ENCODE results near the gene GPR35.
"Not testable (repeated sequence)": the region's sequence is repeated elsewhere in the genome, so short reads cannot be mapped to it uniquely, and the experiment has no call there.

The GPR35 gene

GRCh38 chr2:240643811-240644150, 18.5 kb downstream of the GPR35 start:
- DNase-seq = peak in 5 of 42 donors; percentile 1 to 8 (median 3)
- intact Hi-C loops (cut with DNase I) = no loop called here

DNA sequence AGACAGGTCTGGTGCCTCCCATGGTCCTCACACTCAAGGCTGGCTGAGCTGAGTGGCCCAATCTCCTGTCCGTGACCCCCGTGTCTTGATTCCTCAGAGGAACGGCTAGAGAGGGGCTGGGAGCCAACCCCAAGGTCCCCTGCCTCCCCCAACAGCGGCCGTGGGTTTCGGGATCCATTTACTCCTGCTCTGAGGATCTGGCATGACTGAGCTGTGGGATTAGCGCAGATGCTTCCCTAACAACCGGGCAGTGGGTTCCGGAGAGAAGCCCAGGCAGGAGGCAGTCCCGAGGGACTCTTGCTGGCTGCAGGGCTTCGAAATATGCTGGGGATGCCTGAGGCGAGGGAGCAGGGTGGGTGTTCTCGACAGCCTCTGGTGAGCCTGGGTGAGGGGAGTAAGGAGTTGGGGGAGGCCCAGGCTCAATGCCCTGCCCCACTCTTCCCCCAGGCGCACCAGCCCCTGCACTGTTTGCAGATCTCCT, 18.9 kb downstream of the GPR35 start:
- intact Hi-C loops (cut with DNase I) = no loop called here
- peak in 10 of 42 donors; percentile 1 to 29 (median 7) for DNase-seq

- intact Hi-C loops (cut with DNase I) = no loop called here
- DNase-seq = peak in 8 of 42 donors; percentile 5 to 40 (median 10)
Observed at GRCh38 chr2:240644859-240645301, 19.6 kb downstream of the GPR35 start.

GRCh38 chr2:240645346-240645745, 20.1 kb downstream of the GPR35 start:
- DNase-seq = peak in 5 of 42 donors; percentile 0 to 18 (median 4)
- intact Hi-C loops (cut with DNase I) = no loop called here

- intact Hi-C loops (cut with DNase I) = no loop called here
- peak in 5 of 42 donors; percentile 8 to 25 (median 17) for DNase-seq
Observed at GRCh38 chr2:240645801-240646175, 20.5 kb downstream of the GPR35 start.

DNA sequence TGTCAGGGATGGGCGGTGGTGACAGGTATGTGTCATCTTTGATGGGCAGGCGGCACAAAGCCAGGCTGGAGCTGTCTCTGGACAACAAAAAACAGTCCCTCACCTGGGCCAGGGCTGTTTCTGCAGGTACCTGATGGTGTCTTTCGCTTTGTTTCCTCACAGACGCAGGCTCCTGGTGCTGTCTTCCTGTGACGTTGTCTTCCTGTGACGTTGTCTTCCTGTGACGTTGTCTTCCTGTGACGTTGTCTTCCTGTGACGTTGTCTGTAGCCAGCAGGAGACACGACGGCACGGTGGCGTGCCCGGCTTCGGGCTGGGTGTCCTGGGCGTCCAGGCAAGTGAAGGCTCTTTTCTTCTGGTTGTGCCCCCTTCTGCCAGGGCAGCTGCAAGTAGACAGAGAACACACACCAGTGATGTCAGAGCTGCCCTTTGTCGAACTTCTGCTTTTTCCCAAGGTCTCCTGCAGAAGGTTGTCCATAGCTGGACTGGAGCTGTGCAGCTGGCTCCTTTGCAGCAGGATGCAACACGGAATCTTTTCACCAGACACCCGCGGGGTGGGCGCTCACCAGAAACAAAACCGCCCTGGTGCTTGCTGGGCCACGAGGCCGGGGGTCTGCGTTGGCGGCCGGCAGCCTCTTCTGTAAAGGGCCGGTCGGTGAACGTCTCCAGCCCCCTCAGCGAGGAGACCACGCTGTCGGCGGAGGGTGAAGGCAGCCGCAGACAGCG, 21.1 kb downstream of the GPR35 start:
- intact Hi-C loops (cut with DNase I) = no loop called here
- peak in 8 of 42 donors; percentile 7 to 37 (median 10) for DNase-seq

DNA sequence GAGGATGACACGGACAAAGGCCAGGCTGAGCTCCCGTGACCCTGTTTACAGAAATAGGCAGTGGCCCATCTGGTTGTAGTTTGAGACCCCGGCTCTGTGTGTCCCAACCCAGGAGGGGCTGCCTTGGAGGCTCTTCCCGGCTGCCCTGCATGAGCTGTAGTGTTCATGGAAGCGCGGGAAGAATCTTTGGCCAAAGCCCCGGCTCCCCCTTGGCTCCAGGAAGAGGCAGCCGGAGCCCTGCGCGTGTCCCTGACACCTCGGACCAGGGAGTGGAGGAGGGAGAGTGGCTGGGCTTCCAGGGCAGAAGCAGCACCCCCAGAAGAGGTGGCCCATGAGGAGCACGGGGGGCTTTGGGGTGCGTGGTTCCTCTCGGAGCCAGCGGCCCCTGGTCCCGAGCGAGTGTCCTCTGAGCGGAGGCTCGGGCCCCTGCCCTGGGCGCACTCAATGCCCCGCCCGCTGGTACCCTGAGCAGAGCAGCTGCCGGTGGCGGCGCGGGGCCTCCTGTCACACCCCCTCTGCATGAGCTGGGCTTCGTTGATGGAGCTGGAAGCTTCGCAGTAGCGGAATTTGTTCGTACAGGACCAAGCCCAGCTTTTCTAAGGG, 21.7 kb downstream of the GPR35 start:
- intact Hi-C loops (cut with DNase I) = no loop called here
- peak in 3 of 42 donors; percentile 1 to 6 (median 5) for DNase-seq

GRCh38 chr2:240647503-240648154, 22.3 kb downstream of the GPR35 start:
- peak in 3 of 42 donors; percentile 5 to 22 (median 5) for DNase-seq
- intact Hi-C loops (cut with DNase I) = no loop called here

- DNase-seq = peak in 4 of 42 donors; percentile 4 to 26 (median 12)
- intact Hi-C loops (cut with DNase I) = no loop called here
Observed at GRCh38 chr2:240648155-240648649, 22.9 kb downstream of the GPR35 start.

- DNase-seq = peak in 7 of 42 donors; percentile 3 to 38 (median 22)
- intact Hi-C loops (cut with DNase I) = no loop called here
Observed at GRCh38 chr2:240648650-240649275, 23.5 kb downstream of the GPR35 start.

DNA sequence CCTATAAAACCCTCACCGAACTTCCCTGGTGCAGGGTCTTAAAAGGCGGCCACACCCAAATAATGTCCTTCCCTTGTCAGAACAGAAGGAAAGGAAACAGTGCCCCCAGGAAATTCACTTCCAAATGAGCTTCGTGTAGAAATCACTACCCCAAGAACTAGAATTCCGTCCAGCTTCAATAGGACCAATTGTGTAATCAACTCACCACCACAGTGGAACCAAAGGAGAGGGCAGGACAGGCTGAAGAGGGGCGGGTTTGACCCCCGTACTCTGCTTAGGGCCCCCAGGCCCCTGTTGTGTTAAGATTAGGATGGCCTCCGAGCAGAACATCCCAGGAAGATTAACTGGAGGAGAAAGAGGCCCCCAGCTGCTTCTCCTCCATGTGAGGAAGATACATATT, 24.1 kb downstream of the GPR35 start:
- intact Hi-C loops (cut with DNase I) = no loop called here
- peak in 3 of 42 donors; percentile 5 to 31 (median 9) for DNase-seq

GRCh38 chr2:240650254-240650965, 25.1 kb downstream of the GPR35 start:
- intact Hi-C loops (cut with DNase I) = no loop called here
- DNase-seq = peak in 4 of 42 donors; percentile 0 to 27 (median 22)

GRCh38 chr2:240651185-240651584, 25.9 kb downstream of the GPR35 start:
- intact Hi-C loops (cut with DNase I) = no loop called here

GRCh38 chr2:240655931-240656886, 30.9 kb downstream of the GPR35 start:
- DNase-seq = peak in 3 of 42 donors; percentile 12 to 41 (median 28)
- intact Hi-C loops (cut with DNase I) = no loop called here

More at GRCh38 chr2:240651185-240651584, 25.9 kb downstream of the GPR35 start:
- DNase-seq = peak in 1 of 42 donors; percentile 21

DNA sequence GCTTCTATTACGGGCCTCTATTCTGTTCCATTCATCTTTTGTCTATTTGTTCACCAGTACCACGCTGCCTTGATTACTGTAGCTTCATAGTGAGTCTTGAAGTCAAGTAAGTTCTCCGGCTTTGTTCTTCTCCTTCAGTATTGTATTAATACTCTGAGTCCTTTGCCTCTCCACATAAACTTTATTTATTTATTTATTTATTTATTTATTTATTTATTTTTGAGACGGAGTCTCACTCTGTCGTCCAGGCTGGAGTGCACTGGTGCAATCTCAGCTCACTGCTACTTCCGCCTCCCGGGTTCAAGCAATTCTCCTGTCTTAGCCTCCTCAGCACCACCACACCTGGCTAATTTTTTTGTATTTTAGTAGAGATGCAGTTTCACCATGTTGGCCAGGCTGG, 34.6 kb downstream of the GPR35 start:
- intact Hi-C loops (cut with DNase I) = not testable (repeated sequence)
- peak in 2 of 42 donors; percentile 3 to 7 for DNase-seq

GRCh38 chr2:240662681-240663080, 37.4 kb downstream of the GPR35 start:
- intact Hi-C loops (cut with DNase I) = no loop called here
- DNase-seq = no peak

DNA sequence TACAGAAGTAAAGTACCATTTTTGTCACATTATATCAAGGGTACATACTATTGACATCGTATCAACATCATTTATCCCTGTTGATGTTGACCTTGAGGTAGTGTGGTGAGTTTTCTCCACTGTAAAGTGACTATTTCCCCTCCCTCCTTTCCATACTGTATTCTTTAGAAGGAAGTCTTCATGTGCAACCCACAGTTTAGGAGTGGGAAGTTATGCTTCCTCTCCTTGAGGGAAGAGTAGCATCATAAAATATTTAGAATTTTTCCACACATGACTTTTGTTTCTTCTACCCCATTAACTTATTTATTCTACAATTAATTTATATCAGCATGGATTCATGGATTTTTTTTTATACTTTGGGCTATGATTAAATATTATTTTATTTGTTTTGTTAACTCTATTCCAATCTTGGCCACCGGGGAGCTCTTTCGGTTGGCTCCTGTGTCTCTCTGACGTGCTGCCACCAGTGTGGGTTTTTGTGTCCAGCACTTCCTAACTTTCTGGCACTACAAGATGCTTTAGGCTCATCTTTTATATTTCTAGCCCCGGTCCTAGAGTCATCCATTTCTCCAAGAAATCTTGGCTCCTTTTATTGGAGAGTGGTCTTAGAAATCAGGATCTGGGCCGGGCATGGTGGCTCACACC, 38.4 kb downstream of the GPR35 start:
- DNase-seq = no peak
- intact Hi-C loops (cut with DNase I) = no loop called here

Data from head of caudate nucleus (tissue), 42 donors.